ENCODE measurements around the gene TSPAN3.

The TSPAN3 gene

DNA sequence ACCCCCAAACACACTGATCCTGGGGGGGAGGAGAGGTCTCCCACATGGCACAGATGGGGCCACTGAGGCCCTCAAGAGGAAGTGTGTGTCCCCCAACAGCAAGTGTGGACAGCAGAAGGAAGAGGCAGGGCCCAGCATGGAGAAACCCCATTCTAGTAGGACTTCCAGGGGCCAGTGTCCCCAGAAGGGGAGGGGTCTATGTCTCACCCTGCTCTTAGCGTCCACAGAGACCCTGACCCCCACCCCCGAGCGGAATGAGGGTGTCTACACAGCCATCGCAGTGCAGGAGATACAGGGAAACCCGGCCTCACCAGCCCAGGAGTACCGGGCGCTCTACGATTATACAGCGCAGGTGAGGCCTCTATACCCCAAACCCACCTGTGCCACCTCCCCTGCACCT is 35.3 kb downstream of the TSPAN3 start:
- H3K4me3 ChIP-seq (ENCODE audit: low read depth, low read length): no peak overlapping the region

DNA sequence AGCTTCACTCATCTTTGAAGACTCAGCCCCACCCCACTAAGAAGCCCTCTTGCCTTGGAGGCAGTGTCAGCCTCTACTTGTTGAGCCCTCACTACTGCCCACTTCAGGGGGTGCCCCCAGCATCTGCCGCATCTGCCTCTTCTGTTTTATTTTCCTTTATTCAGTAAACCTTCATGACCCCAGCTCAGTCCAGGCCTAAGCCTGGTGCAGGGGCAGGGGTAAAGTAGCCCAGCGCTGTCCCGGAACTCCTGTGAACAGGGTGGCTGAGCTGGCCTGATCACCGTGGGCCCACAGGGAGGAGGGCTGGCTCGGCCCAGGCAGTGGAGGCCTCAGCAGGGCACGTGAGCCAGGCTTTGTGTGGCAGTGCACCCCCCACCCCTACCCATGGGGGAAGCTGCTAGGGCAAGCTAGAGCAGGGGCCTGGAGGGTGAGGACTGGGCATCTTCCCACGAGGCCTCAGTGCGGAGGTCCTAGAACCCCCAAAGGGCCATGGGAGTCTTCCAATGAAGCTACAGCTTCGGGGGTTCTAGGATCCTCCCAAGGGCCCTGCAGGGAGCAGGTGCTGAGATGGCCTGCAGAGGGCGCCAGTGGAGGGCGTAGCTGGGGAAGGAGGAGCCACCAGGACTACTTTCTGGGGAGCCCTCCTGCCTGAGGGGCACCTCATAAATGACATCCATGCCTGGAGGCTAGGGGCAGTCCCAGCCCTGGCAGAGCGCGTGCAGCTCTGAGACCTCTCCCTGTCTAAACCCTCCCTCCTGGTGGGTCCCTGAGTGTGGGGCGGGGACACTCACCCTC is 36.0 kb downstream of the TSPAN3 start:
- H3K4me3 ChIP-seq (ENCODE audit: low read depth, low read length): no peak overlapping the region

GRCh38 chr15:77033729-77034671 is 36.9 kb downstream of the TSPAN3 start:
- no peak overlapping the region for H3K4me3 ChIP-seq (ENCODE audit: low read depth, low read length)

DNA sequence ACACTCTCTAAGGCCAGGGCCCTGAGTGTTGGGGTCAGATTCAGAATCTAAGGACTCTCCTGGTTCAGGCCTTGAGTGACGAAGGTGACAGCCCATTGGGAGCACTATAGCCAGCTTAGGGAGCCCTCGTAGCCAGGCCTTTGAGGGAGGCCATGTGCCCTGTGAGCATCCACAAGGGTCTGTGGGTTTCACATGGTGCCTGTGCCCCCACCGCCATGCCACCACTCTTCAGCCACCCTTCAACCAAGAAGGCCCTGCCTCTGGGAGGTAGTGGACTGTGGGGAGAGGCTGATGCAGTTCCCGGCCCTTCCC is 37.5 kb downstream of the TSPAN3 start:
- H3K4me3 ChIP-seq (ENCODE audit: low read depth, low read length): no peak overlapping the region

DNA sequence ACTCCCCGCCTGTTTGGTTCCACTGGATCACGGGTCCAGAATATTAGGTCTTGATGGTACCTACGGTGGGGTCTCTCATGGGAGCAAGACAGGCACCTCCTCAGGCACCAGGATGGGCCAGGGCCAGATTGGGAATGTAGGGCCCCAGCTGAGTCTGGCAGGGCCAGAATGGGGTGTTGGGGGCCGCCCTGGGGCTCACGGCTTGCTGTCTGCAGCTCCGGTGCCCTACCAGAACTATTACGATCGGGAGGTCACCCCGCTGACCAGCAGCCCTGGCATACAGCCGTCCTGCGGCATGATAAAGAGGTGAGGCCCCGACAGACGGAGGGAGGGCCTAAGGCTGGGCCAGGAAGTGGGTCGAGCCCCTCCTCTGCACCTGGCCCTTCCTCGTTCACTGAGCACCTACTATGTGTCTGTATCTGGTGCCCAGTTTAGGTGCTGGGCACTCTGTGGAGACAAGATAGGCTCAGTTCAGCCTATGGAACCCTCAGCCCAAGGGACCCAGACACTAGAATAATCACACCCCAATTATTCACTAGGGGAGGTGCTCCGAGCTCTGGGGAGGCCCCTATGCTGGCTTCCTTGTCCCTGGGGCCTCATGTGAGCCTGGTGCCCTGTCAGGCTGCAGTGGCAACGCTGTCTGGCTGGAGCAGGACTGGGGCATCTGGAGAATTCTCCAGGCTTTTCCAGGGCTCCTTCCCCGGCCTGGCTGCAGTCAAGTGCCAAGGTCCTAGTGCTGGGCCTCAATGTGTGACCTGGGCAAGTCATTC is 38.1 kb downstream of the TSPAN3 start:
- no peak overlapping the region for H3K4me3 ChIP-seq (ENCODE audit: low read depth, low read length)

DNA sequence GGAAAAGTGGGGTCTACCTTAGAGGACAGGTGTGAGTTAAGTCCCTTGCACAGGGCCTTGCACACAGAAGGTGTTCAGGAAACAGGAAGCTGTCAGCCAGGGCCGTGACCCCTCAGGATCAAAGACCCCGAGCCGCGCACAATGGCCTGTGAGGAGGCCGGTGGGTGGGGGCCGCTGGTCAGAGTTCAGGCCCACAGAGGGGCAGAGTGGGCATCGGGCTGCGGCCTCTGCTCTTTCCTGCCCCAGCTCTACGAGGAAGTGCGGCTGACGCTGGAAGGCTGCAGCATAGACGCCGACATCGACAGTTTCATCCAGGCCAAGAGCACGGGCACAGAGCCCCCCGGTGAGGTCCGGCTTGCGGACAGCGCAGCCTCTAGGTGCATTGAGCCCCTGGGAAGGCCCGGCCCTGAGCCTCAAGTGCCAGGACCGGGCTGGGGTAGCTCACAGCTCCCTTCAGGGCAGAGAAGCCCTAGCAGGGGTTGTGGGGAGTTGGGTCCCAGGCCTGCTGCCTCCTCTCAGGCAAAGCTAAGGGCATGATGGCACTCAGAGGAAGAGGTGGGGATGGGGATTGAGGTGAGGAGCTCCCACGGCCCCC is 38.8 kb downstream of the TSPAN3 start:
- no peak overlapping the region for H3K4me3 ChIP-seq (ENCODE audit: low read depth, low read length)

- H3K4me3 ChIP-seq (ENCODE audit: low read depth, low read length): no peak overlapping the region
Observed at GRCh38 chr15:77031376-77032050, 39.4 kb downstream of the TSPAN3 start.

GRCh38 chr15:77030928-77031375 is 40.0 kb downstream of the TSPAN3 start:
- no peak overlapping the region for H3K4me3 ChIP-seq (ENCODE audit: low read depth, low read length)

GRCh38 chr15:77030048-77030927 is 40.6 kb downstream of the TSPAN3 start:
- no peak overlapping the region for H3K4me3 ChIP-seq (ENCODE audit: low read depth, low read length)

GRCh38 chr15:77029166-77030047 is 41.5 kb downstream of the TSPAN3 start:
- no peak overlapping the region for H3K4me3 ChIP-seq (ENCODE audit: low read depth, low read length)

GRCh38 chr15:77028451-77029165 is 42.3 kb downstream of the TSPAN3 start:
- no peak overlapping the region for H3K4me3 ChIP-seq (ENCODE audit: low read depth, low read length)

DNA sequence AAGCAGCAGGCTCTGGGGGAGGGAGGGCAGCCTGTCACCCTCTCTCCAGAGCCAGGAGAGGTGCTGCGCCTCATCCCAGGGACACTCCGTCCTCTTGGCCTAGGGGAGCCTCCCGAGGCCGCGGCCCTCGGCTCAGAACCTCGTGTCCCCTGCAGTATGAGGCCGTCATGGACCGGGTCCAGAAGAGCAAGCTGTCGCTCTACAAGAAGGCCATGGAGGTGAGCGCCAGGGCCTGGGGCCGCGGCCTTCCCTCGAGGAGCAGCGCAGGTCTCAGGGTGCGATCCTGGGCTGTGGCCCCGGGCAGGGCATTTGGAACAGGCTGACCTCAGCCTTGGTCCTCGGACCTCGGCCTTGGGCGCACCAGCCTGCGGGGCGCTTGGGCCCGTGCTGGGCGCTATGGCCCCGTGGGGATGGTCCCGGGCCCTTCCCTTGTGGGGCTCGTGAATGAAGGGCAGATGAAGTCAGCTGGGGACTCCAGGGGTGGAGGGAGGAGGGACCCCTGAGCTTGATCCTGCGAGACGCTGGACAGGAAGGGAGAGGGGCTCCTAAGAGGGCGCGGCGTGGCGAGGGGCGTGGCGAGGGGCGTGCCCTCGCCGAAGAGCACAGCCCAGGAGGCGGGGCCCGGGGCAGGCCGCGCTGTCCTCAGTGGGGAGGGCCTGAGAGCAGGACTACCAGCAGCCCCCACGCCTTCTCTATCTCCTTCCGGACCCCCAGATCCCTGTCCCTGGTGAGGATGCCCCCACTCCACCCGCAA is 43.0 kb downstream of the TSPAN3 start:
- H3K4me3 ChIP-seq (ENCODE audit: low read depth, low read length): no peak overlapping the region

- H3K4me3 ChIP-seq (ENCODE audit: low read depth, low read length): no peak overlapping the region
Observed at GRCh38 chr15:77027111-77027696, 43.7 kb downstream of the TSPAN3 start.

- H3K4me3 ChIP-seq (ENCODE audit: low read depth, low read length): no peak overlapping the region
Observed at GRCh38 chr15:77026501-77027110, 44.3 kb downstream of the TSPAN3 start.

DNA sequence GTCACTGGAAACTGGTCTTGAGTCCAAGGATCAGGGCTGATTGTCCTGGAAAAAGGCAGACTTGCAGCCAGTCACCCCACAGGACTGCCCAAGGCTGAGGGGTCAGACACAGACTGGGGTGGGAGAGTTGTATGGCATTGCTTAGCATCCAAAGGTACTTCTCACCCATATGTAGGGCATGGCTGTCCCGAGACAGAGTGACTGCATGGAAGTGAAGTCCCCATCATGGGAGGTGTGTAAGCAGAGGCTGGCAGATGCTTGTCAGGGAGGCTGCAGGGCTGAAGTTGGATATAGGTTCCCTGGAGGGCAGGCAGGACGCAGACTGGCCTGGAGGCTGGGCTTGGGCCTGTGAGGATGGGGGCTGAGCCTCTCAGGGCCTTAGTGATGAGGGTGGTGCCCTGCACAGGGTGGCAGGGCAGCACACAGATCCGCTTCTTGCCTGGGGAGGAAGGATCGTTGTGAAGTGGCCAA is 44.9 kb downstream of the TSPAN3 start:
- H3K4me3 ChIP-seq (ENCODE audit: low read depth, low read length): no peak overlapping the region

Data from iPS-11a (cell line).